ENCODE measurements around the gene PDE3B.

Gene PDE3B

DNA sequence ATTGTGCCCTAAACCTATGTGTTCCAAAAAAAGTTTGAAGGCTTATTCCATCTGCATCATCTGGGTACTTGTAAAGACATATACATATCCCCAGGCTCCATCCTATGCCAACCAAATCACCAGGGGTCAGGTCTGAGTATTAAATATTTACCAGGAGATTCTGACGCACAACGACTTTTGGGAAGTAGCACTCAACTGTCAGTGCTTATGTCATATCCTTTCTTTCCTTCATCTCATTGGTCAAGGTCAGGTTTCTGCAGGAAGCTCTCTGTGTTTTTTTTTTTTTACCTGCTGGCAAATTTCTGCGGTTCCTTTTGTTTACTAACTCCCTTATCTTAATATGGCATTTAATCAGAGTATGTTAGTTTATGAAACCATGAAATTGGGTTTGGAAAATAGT, 270.9 kb downstream of the PDE3B start:
- Histone ChIP-seq H3K36me3 (ENCODE audit: control insufficient read depth, insufficient read depth, low read length) (no peaks in the 10 kb centered on the region), H3K4me3 (ENCODE audit: low read length) (no peak overlapping the region), H3K4me1 (ENCODE audit: control insufficient read depth, insufficient read depth, low read length) (no peaks in the 10 kb centered on the region)

DNA sequence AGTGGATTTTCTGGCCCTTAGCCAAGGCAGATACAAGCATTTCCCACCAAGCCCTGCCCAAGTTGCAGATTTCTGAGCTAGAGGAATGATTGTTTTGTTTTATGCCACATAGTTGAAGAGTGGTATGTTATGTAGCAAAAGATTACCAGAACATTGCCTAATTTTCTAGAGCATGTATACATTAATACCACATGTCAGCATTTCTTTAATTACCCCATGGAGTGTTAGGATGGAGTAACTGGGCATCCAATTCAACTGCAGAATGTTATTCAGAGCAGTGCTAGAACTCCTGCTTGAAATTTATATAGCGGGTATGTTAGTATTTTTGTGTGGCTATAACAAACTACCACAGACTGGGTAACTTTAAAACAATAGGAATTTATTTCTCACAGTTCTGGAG, 272.8 kb downstream of the PDE3B start:
- Histone ChIP-seq H3K4me3 (ENCODE audit: low read length) (no peak overlapping the region), H3K27ac (ENCODE audit: low read depth, low read length) (no peak overlapping the region), H3K9ac (ENCODE audit: low read length) (no peak overlapping the region), H3K4me1 (ENCODE audit: control insufficient read depth, insufficient read depth, low read length) (no peaks in the 10 kb centered on the region), H3K27me3 (ENCODE audit: control insufficient read depth, insufficient read depth, low read length) (no peaks in the 10 kb centered on the region), H3K36me3 (ENCODE audit: control insufficient read depth, insufficient read depth, low read length) (no peaks in the 10 kb centered on the region)

More for the DNA sequence above, 270.9 kb downstream of the PDE3B start:
- Histone ChIP-seq H3K27ac (ENCODE audit: low read depth, low read length) (no peak overlapping the region), H3K9ac (ENCODE audit: low read length) (no peak overlapping the region), H3K27me3 (ENCODE audit: control insufficient read depth, insufficient read depth, low read length) (no peaks in the 10 kb centered on the region)
